ENCODE measurements around the gene IDI1. TPM values are rescaled to one million over a fixed set of nuclear protein-coding genes. Genes with fewer than 3 reads are reported as not detected.
"Not testable (repeated sequence)": the region's sequence is repeated elsewhere in the genome, so short reads cannot be mapped to it uniquely, and the experiment has no call there.

IDI1 gene
- total RNA-seq, 1 donor from 2014 or later = 65.2 TPM

GRCh38 chr10:1034758-1035157, 14.2 kb downstream of the IDI1 start:
- no peak for DNase-seq

DNA sequence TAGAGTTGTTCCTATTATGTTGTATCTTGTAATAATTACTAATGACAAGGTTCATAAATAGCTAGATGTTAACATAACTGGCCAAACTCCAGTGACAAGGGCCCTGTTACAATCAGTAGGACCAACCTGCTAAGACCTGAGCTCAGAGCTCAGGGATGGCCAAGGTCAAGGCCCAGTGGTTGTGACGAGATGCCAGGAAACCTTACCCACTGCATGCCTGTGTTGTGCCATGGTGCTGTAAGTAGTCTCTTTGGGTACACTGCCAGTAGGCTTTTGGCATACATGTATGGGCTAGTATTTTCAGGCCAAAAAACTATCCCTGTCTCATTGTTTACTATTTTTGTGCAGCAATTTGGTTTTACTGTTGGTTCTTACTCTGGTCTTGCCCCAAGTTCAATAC, 15.3 kb downstream of the IDI1 start:
- DNase-seq = no peak

DNA sequence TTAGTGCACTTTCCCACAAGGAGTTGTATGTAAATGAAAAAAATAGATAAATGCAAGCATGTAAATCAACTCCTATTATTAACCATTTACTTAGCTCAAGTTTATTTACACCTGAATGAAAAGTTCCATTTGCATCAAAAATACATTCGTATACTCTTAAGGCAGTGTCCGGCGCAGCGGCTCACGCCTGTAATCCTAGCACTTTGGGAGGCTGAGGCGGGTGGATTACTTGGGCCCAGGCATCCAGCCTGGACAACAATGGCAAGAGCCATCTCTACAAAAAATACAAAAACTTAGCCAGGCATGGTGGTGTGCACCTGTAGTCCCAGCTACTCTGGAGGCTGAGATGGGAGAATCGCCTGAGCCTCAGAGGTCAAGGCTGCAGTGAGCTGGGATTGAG, 19.1 kb downstream of the IDI1 start:
- no peak for DNase-seq

- no peak for DNase-seq
These were observed 22.3 kb downstream of the IDI1 start for GRCh38 chr10:1026578-1026977.

DNA sequence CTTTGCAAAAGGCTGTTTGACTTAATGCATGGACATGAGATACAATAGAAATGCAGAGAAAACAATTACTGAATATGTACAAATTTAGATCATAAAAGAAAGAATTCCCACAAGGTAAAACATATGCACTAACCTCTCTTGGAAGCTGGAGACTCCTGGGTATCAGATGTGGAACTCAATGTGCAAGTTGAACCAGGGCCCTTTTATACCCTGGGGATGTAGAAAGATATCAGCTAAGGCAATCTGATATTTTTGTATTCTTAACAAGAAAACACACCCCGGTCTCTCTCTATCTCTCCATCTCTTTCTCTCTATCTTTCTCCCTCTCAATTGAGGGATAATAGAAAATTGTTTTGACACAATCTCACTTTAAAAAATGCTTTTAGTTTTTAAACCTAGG, 23.2 kb downstream of the IDI1 start, which contains the start of gene IDI2:
Gene IDI2, minus strand, starts transcription at position 177 of the 400 bp plus-strand sequence. CDS start 1,136 bp downstream, outside the sequence.
- DNase-seq = no peak

DNA sequence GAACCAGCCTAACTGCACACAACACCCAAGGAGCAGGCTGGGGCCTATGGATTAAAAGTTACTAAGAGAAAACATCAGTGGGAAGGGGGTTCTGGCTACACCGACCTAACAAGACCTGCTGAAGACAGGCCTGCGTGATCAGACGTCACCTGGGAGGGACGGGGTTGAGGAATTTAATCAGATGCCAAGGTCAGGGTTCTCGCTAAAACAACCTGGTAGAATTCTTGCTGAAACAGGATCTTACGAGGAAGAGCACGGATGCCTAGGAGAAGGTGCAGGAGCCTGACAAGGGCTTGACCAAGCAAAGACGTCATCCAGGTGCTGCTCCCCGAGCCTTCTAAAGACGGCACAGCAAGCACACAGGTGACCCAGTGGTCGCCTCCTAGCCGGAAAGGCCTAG, 24.8 kb downstream of the IDI1 start:
- no peak for DNase-seq

DNA sequence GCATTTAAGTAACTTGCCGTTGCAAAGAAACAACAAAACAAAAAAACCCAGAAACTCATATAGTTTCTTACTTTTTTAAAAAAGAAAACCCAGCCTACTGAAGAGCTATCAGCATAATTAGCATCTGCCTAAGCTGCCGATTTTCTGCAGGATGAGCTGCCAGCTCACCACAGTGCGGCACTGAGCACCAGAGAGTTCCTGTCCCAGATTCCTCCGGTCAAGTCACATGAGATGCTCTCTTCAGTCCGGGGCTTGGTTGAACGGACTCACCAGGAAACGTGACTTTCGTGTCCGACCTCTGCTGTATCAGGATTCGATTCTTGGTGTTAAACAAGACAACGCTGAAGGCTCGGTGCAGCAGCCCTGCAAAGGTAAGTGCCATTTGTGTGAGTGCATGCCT, 26.5 kb downstream of the IDI1 start:
- DNase-seq = no peak

DNA sequence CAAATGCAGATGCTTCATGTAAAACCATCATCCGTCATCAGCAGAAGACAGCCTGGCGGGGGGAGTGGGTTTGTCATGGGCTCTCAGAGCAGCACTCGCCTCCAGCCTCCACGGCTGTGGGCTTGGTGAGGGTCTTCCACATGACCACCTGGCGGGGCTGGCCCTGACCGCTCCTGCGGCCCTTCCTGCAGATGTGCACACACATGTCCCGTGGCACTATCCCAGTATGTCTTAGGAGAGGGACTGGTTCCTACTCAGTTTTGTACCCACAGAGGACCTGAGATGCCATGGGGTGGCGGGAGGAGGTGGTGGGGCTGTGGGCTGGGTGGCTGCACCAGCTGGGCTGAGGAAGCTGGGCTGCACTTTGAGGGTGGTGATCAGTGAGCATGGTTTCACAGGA, 28.0 kb downstream of the IDI1 start:
- no peak for DNase-seq

DNA sequence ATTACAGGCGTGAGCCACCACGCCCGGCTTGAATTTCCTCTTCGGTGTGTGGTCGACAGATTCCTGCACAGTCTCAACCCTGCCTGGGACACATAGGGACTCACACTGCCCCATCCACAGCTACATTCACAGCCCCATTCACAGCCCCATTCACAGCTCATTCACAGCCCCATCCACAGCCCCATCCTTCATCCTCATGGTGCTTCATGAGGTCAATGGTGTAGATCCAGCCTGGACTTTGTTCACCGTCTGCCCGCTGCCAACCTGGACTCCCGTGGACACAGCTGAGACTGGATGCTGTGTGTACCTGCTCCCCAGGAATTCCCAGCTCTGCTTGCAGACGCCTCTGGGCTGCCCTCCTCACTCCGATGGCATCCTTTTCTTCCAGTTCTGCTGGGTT, 28.5 kb downstream of the IDI1 start:
- no peak for DNase-seq

DNA sequence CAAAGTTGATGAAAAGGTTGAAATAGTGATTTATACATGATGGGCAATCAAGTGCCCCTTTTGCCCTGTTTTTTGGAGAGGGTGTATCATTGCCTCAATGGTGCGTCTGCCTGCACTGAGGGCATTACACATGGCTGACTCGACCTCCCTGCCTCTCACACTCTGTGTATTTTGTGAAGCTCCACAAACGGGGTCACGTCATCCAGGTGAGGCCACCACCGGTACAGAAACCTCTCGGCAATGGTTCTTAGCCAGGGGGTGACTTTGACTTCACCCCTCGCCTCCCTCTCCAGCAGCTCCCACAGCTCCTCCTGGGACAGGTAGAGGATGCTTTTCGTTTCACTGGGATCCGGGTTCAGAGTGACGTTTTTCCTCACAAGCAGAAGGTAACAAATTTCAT, 29.6 kb downstream of the IDI1 start:
- no peak for DNase-seq

DNA sequence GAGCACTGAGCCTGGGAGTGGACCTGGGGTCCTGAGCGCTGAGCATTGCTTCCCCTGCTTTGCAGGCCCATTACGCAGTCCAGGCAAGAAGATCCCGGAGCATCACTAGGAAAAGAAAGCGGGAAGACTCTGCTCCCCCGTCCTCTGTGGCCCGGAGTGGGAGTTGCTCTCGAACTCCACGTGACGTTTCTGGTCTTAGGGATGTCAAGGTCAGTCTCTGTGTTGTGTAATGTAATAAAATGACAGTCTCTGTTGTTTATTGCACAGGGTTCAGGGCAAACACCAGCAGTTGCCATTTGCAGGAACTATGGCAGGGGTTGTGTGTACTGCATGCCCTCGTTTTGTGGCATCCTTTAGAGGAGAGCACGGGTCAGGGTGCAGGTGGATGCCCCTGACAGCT, 33.2 kb downstream of the IDI1 start:
- no peak for DNase-seq

DNA sequence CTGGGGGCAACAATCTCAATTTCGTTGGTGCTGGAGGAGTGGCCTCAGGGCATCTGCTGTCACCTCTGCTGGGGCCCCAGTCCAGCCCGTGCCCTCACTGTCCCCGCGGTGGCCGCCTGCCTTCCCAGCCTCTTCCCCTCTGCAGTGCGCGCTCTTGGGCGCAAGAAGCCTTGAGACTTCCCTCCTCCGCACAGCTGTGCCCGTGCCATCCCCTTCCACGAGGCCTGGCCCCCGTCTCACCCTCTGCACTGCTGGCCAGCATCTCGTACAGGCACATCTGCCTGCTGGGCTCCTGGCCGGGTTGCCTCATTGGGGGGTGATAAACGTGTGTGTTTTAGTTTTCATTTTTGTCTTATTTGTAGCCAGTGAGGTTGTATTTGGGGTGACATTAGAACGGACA, 37.2 kb downstream of the IDI1 start:
- no peak for DNase-seq

DNA sequence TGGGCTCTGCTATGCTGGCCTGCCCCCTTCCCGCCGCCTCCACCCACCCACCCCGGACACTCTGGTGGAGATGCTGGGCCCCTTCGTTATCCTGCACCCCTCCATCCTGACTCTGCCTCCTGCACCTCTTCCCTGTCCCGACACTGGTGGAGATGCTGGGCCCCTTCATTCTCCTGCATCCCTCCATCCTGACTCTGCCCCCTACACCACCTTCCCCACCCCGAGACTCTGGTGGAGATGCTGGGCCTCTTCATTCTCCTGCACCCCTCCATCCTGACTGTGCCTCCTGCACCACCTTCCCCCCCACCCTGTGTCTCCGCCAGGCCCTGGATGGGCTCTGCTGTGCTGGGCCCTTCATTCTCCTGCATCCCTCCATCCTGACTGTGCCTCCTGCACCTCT, 38.2 kb downstream of the IDI1 start:
- DNase-seq = no peak

GRCh38 chr10:1009947-1010346, 39.0 kb downstream of the IDI1 start:
- DNase-seq = not testable (repeated sequence)

GRCh38 chr10:1009071-1009494, 39.8 kb downstream of the IDI1 start:
- no peak for DNase-seq

DNA sequence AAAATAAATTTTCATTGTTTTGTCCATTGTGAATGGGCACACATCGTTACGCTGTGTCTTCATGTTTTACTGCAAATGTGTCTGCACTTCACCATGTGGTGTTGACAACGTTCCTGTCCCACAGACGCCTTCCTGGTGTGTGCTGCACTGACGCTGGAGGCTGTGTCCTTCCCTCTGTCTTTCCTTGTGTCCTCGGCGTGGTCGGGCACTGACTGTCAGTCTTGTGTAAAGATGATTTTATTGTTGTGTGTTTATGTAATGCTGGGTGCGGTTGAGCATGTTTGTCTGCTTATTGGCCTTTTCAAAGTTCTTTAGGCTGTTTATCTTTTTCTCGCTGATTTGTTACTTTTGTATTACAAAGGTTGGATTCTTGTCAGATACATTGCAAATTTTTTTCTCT, 41.3 kb downstream of the IDI1 start:
- no peak for DNase-seq

DNA sequence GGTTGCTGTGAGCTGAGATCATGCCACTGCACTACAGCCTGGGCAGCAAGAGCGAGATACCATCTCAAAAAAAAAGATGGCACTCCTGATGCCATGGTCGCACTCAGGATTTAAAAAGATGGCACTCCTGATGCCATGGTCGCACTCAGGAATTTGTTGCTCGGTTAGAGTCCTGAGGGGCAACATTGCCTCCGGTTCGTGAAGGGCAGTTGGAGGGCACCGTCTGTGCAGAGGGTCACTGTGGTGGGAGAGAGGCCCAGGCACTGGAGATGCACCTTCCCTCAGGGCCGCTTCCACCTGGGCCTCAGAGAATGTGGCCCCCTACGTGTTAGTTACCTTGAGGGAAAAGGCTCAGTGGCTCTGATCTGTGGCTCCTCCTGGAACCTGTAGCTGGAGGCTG, 42.3 kb downstream of the IDI1 start:
- DNase-seq = no peak

GRCh38 chr10:1003884-1004670, 44.8 kb downstream of the IDI1 start:
- DNase-seq = no peak

GRCh38 chr10:1002425-1003006, 46.4 kb downstream of the IDI1 start:
- no peak for DNase-seq

GRCh38 chr10:997266-998022, 51.5 kb downstream of the IDI1 start:
- DNase-seq = no peak

DNA sequence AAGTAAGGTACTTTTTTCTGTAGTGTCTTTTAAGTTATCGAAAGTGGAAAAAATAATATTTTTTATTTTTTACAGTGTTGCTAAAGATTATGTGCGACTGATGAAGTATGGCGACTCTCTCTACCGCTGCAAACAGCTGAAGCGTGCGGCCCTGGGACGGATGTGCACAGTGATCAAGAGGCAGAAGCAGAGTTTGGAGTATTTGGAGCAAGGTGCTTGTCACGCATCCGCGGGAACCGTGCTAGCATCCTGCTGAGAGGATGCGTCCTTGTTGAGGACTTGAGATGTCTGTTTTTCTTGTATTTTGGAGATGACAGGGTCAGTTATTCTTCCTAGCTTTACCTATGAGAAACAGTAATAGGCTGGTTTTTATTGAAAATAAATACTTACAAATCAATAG, 52.9 kb downstream of the IDI1 start:
- DNase-seq = no peak

DNA sequence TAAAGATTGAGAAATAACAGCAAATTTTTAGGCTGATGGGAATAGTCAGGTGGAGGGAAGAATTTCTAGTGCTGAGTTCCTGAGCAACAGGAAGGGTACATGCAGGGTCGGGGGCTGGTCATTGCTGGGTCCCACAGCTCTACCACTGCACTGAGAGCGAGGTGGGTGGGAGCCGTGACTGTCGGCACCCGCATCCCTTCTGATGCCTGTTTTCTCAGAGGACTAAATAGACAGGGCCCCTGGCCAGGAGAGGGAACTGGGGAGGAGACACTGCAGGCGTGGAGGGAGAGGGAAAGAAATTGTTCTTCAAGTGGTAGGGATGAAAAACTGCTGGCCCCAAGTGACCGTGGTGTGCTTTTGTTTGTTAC, 53.4 kb downstream of the IDI1 start:
- no peak for DNase-seq

DNA sequence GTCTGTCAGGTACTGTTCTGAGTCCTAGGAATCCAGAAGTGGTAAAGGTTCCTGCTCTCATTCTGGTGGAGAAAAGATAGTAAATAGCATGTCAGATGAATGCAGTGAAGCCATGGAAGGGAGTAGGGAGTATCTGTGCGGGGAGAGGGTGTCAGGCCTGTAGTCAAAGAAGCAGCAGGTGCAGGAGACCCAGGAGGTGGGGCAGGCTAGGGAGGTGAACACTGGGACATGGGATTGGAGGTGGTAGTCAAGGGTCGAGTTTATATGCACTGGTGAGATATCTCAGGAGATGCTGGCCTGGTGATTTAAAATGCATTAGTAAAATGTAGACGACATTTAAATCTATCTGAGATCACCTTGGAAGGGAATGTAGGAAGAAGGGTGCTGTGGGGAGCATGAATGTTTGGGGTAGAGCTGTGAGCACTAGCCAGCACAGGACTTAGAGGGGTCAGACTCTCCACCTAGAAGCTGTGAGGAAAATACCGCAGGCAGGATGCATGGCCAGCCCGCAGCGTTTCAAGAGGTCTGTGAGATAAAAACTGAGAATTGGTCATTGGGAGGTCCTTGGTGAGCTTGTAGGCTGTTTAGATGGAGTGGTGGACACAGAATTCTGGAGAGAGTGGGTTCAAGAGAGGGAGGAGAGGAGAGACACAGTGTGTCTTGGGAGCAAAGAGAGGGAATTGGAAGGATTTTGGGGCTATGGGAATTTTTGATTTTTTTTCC, 53.9 kb downstream of the IDI1 start:
- no peak for DNase-seq

All from tongue (tissue), 2 donors.